Endometrial microvascular endothelial cells (primary cell): ENCODE measurements around the gene TRAF1. TPM values are rescaled to one million over a fixed set of nuclear protein-coding genes. Genes with fewer than 3 reads are reported as not detected.

Experiments used
- in situ Hi-C: cut with HindIII; loops from 2 replicates; pipeline ENCODE4 v1.10.0; 2017; ENCODE audit warnings: low sequenced_read_pairs, low pct_unique_long_range_greater_than_20kb; ENCODE audit errors: inconsistent ontology term
- total RNA-seq: library from RNA; depleted of rRNA; stranded (reverse); fragments of >200 nt; gene quantifications from one replicate; pipeline ENCODE4 v1.2.3, GENCODE V29; 2015; ENCODE audit errors: inconsistent ontology term

TRAF1 gene
- total RNA-seq, 1 donor from 2014 or later: 6.7 TPM

DNA sequence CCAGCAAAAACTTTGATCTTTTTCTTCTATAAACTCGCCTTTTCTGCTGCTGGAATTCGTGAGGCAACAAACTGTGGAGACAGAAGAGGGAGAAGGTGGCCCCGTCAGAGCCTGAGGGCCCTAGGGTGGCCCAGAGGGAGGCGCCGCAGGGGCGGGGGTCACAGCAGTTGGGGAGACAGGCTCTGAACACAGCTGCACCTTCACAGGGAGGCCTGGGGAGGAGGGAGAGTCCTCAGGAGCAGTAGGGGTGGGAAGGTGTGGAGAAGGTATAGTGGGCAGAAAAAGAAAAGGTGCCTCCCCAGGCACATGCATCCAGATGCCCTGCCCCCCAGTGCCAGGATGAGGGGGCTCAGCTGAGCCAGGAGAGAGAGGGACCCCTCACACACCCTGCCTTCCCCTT is 64.7 kb downstream of the TRAF1 start:
- in situ Hi-C loops: no loop called here

DNA sequence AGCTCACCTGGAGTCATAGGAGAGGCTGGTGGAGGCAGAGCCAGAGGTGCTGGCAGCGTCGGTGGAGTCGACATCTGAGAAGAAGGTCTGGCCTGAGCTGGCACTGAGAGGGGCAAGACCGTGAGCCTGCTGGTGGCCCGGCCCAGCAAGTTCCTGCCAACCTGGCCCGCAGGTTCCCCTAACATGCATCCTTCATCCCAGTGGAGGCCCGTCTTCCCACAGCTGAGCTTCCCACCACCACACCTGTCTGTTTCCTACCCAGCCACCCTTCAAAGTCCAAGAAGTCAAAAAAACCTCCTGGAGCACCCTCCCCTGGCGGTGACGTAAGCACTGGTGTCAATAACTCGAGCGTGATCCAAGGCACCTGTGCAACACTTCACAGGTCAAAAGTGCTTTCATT is 66.5 kb downstream of the TRAF1 start:
- in situ Hi-C loops: no loop called here

DNA sequence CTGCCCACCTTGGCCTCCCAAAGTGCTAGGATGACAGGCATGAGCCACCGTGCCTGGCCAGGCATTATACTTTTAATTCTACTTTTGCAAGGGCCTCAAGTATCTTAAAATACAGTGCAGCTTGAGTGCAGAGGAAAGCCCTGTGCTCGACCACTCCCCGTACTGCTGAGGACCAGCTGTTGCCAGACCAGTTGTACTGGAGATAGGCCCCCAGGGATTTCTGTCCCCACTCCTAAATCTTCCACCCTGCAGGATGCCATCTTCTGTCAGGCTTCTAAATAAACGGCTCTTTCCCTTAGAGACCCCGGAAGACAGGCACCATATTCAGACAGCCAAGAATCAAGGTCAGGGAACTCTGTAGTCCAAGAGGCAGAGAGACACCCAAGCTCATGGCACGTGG is 67.2 kb downstream of the TRAF1 start:
- in situ Hi-C loops: no loop called here

DNA sequence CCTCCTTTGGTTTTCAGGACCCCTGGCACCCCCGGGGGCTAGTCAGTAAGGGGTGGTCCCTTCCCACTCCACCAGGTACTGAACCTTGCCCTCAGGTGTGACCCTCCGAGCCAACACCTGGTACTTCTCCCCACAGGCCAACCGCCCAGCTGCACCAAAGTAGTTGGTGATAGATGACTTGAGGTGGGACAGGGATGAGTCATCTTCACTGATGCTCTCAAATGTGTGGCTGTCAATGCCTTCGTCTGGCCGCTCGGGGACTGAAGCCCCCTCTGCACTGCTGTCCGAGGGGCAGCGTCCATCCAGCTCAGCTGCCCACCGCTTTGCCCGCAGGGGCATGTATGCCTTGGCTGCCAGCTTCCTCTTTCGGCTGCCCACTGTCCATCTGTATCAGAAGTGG is 68.7 kb downstream of the TRAF1 start:
- in situ Hi-C loops: no loop called here

DNA sequence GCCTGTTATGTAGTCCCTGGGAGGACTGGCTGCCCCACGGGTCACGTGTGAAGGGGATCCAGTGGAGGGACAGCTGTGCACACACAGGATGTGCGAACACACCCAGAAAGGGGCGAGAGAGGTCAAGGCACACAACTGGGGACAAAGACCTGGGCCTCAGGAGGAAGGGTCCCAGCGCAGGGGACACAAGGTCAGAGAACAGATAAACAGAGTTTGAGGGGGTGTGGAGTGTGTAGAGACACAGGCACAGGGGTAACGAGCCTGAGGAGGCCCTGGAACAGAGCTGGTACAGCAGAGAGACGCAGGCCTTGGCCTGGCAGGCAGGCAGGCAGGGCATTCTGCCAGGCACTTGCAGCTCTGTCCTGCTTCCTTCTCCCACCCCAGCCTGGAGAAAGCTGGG is 69.1 kb downstream of the TRAF1 start:
- in situ Hi-C loops: no loop called here

DNA sequence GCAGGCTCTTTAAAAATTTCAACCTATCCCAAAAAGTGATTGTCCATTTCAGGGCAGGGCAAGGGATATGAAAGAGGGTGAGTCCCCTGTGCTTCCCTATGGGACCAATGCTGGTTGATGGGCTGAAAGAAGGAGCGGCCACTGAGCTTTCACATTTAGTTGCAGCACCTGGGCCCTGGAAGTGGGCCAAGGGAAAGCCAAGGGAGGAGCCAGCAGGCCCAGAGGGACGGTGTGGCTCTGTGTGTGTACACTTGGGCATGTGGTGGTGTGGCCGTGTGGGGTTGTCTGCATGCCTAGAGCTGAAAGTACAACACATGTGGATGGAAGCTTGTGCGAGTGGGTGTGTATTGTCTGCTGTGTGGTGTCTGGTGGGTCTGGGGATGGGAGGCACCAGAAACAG is 69.9 kb downstream of the TRAF1 start:
- in situ Hi-C loops: no loop called here

DNA sequence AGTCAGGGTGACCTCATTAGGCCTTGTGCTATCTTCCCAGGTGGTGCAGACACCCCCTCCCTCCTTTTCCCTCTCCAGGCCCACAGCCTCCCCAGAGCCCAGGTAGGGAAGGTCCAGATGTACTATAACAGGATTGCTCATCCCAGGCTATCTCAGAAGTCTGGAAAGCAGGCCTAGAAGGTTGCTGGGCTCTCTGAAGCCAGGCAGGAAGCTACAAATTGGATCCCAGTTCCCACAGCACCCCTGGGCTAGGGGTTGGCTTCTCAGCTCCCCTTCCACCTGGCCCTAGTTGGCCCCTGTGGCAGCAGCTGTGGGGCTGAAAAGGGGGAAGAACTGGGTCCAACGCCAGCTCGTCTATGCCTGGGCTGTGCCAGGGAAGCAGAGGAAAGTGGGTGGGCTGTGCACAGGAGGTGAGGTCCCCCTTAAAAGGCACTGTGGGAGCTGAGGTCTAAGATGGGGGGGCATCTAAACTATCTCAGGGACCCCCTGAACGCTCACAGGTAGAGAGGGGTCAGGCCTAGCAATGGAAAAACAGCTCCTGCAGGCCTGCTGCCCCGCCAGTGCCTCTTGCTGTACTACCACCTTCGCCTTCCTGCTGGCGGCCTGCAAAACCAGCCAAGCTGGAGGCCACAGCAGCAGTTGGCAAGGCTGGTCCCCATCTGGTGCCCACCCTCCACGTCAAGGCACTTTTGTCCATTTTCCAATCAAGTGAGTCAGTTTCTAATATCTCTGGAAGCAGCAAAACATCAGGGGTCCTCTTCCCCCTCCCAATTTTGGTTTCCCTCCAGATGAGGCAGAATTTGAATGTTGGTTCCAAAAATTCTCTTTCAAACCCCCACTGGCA is 70.5 kb downstream of the TRAF1 start:
- in situ Hi-C loops: no loop called here

DNA sequence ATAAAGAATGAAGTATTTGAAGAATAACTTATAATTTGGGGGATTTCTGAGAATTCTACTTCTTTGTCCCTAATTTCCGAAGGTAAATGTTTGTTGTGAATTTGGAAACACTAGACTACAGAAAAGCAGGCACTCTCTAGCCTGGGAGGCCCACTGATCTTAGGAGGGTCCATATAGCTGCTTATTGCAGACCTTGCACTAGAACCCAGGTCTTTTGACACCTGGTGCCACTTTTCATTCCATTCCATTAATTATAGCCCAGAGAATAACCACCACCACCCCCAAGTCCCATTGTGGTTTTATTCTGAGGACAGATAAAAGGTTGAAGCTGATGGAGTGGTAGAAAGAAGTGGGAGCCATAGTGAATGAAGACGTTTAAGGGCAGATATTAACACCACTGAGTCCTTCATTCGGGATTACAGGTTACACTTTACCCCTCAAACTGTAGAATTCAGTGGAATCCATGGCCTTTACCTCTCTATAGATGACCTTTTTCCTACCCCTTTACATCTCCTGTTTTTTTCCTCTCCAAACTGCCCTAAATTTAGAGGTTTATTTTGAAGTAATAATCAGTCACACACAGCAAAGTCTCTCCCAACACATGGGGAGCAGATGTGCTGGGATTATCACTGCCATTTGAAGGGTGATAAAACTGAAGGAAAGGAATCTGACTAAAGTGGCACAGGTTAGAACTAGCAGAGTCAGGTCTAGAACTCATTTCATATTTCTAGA is 71.8 kb downstream of the TRAF1 start:
- in situ Hi-C loops: no loop called here

DNA sequence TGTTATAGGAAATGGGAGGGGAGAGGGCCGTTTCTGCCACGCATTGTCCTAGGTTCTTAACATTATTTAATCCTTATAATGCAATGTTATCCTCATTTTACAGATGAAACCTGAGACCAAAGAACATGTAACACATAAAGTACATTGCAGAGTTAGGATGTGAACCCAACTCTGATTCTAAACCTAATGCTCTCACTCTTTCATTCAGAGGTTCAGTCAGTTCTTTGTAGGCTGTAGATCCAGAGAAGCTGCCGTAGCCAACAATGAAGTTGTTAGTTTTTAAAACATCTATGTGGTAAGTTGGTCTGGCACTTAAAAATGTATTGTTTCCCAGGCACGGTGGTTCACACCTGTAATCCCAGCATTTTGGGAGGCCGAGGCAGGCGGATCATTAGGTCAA is 73.4 kb downstream of the TRAF1 start:
- in situ Hi-C loops: no loop called here

Other genes starting within 250 kb of the TRAF1 start
- gene MEGF9, start 212.3 kb downstream of the TRAF1 start, total RNA-seq: 10.3 TPM
- 45.7 TPM for gene FBXW2, start 133.4 kb downstream of the TRAF1 start, total RNA-seq
- gene PSMD5, start 83.9 kb downstream of the TRAF1 start, total RNA-seq: 79.1 TPM
- gene PHF19, start 49.6 kb downstream of the TRAF1 start, total RNA-seq: 114 TPM
- gene C5, start 123.5 kb upstream of the TRAF1 start, total RNA-seq: 1.4 TPM
- 3.4 TPM for gene CNTRL, start 148.2 kb upstream of the TRAF1 start, total RNA-seq